IPS-15b (cell line): ENCODE data around the gene MFN1.

ENCODE experiments used
- H3K27me3 ChIP-seq: one replicate; pipeline ENCODE4 v1.6.1; 2013; ENCODE audit warnings: low read length; ENCODE audit not compliant: control insufficient read depth, insufficient read depth
- H3K36me3 ChIP-seq: one replicate; pipeline ENCODE4 v1.6.1; 2013; ENCODE audit warnings: low read length; ENCODE audit not compliant: control insufficient read depth, insufficient read depth
- H3K4me1 ChIP-seq: one replicate; pipeline ENCODE4 v1.6.1; 2013; ENCODE audit warnings: mild to moderate bottlenecking, low read length; ENCODE audit not compliant: control insufficient read depth, insufficient read depth
- H3K4me3 ChIP-seq: one replicate; pipeline ENCODE4 v1.5.1; 2013; ENCODE audit warnings: low read depth, low read length
- H3K9ac ChIP-seq: one replicate; pipeline ENCODE4 v1.6.1; 2013; ENCODE audit warnings: low read depth, mild to moderate bottlenecking, low read length
- H3K9me3 ChIP-seq: one replicate; pipeline ENCODE4 v1.6.1; 2013; ENCODE audit warnings: mild to moderate bottlenecking, low read length; ENCODE audit not compliant: control insufficient read depth, insufficient read depth

Gene MFN1

GRCh38 chr3:179414804-179415203, 67.3 kb downstream of the MFN1 start:
- Histone ChIP-seq H3K27me3 (no peaks in the 10 kb centered on the region), H3K36me3 (no peaks in the 10 kb centered on the region), H3K4me3 (no peak overlapping the region), H3K9me3 (no peaks in the 10 kb centered on the region), H3K4me1 (peaks cover 2% of the 10 kb centered on the region), H3K9ac (no peak overlapping the region)

- Histone ChIP-seq H3K27me3 (no peaks in the 10 kb centered on the region), H3K9ac (no peak overlapping the region), H3K36me3 (no peaks in the 10 kb centered on the region), H3K4me3 (no peak overlapping the region), H3K4me1 (peaks cover under 1% of the 10 kb centered on the region), H3K9me3 (no peaks in the 10 kb centered on the region)
These were observed 67.9 kb downstream of the MFN1 start for GRCh38 chr3:179415377-179415776.

- no peaks in the 10 kb centered on the region for H3K9me3 ChIP-seq
These were observed 69.2 kb downstream of the MFN1 start for GRCh38 chr3:179416681-179417080.

GRCh38 chr3:179418610-179419009, 71.1 kb downstream of the MFN1 start:
- Histone ChIP-seq H3K4me3 (no peak overlapping the region), H3K9me3 (no peaks in the 10 kb centered on the region), H3K36me3 (no peaks in the 10 kb centered on the region), H3K9ac (no peak overlapping the region), H3K4me1 (no peaks in the 10 kb centered on the region), H3K27me3 (no peaks in the 10 kb centered on the region)

More at GRCh38 chr3:179416681-179417080, 69.2 kb downstream of the MFN1 start:
- no peak overlapping the region for H3K4me3 ChIP-seq
- no peaks in the 10 kb centered on the region for H3K36me3 ChIP-seq
- no peaks in the 10 kb centered on the region for H3K27me3 ChIP-seq
- no peak overlapping the region for H3K9ac ChIP-seq
- H3K4me1 ChIP-seq, result no peaks in the 10 kb centered on the region

GRCh38 chr3:179421500-179421899, 74.0 kb downstream of the MFN1 start:
- no peaks in the 10 kb centered on the region for H3K4me1 ChIP-seq
- H3K9ac ChIP-seq, result no peak overlapping the region
- no peak overlapping the region for H3K4me3 ChIP-seq
- H3K27me3 ChIP-seq, result no peaks in the 10 kb centered on the region
- H3K9me3 ChIP-seq, result no peaks in the 10 kb centered on the region
- H3K36me3 ChIP-seq, result no peaks in the 10 kb centered on the region

- H3K9ac ChIP-seq, result no peak overlapping the region
- no peaks in the 10 kb centered on the region for H3K9me3 ChIP-seq
- no peaks in the 10 kb centered on the region for H3K4me1 ChIP-seq
- no peak overlapping the region for H3K4me3 ChIP-seq
- H3K36me3 ChIP-seq, result no peaks in the 10 kb centered on the region
- H3K27me3 ChIP-seq, result no peaks in the 10 kb centered on the region
These were observed 77.6 kb downstream of the MFN1 start for GRCh38 chr3:179425075-179425474.

- Histone ChIP-seq H3K4me1 (no peaks in the 10 kb centered on the region), H3K27me3 (no peaks in the 10 kb centered on the region)
These were observed 81.5 kb downstream of the MFN1 start for GRCh38 chr3:179428876-179429548.

GRCh38 chr3:179430277-179430870, 82.9 kb downstream of the MFN1 start:
- H3K4me1 ChIP-seq, result no peaks in the 10 kb centered on the region
- no peaks in the 10 kb centered on the region for H3K9me3 ChIP-seq
- H3K9ac ChIP-seq, result no peak overlapping the region
- no peaks in the 10 kb centered on the region for H3K27me3 ChIP-seq
- no peak overlapping the region for H3K4me3 ChIP-seq
- H3K36me3 ChIP-seq, result no peaks in the 10 kb centered on the region

More at GRCh38 chr3:179428876-179429548, 81.5 kb downstream of the MFN1 start:
- H3K9ac ChIP-seq, result no peak overlapping the region
- no peaks in the 10 kb centered on the region for H3K9me3 ChIP-seq
- no peaks in the 10 kb centered on the region for H3K36me3 ChIP-seq
- no peak overlapping the region for H3K4me3 ChIP-seq

GRCh38 chr3:179432021-179432420, 84.5 kb downstream of the MFN1 start:
- no peaks in the 10 kb centered on the region for H3K4me1 ChIP-seq
- no peaks in the 10 kb centered on the region for H3K36me3 ChIP-seq
- H3K27me3 ChIP-seq, result no peaks in the 10 kb centered on the region
- H3K9ac ChIP-seq, result no peak overlapping the region
- H3K4me3 ChIP-seq, result no peak overlapping the region
- no peaks in the 10 kb centered on the region for H3K9me3 ChIP-seq

- Histone ChIP-seq H3K9ac (no peak overlapping the region), H3K36me3 (no peaks in the 10 kb centered on the region), H3K4me1 (no peaks in the 10 kb centered on the region), H3K27me3 (no peaks in the 10 kb centered on the region), H3K4me3 (no peak overlapping the region), H3K9me3 (no peaks in the 10 kb centered on the region)
These were observed 84.9 kb downstream of the MFN1 start for GRCh38 chr3:179432451-179432850.

- Histone ChIP-seq H3K4me3 (no peak overlapping the region), H3K4me1 (peaks cover 11% of the 10 kb centered on the region), H3K9ac (no peak overlapping the region), H3K36me3 (no peaks in the 10 kb centered on the region), H3K27me3 (no peaks in the 10 kb centered on the region), H3K9me3 (no peaks in the 10 kb centered on the region)
These were observed 89.0 kb downstream of the MFN1 start for GRCh38 chr3:179436517-179436916.

- no peak overlapping the region for H3K4me3 ChIP-seq
- no peaks in the 10 kb centered on the region for H3K27me3 ChIP-seq
- no peaks in the 10 kb centered on the region for H3K9me3 ChIP-seq
- H3K4me1 ChIP-seq, result peaks cover 11% of the 10 kb centered on the region
- no peak overlapping the region for H3K9ac ChIP-seq
- no peaks in the 10 kb centered on the region for H3K36me3 ChIP-seq
These were observed 91.3 kb downstream of the MFN1 start for GRCh38 chr3:179438841-179439240.
